ENCODE results near the gene TAS2R40. TPM values are rescaled to one million over a fixed set of nuclear protein-coding genes. Genes with fewer than 3 reads are reported as not detected.

Gene TAS2R40
- total RNA-seq, 2 donors from 2014 or later, result not detected

- ATAC-seq (no peak), DNase-seq (no peak)
- H3K27ac ChIP-seq, result no peak overlapping the region
- H3K27me3 ChIP-seq, result no peaks in the 10 kb centered on the region
- no peaks in the 10 kb centered on the region for H3K9me3 ChIP-seq
- H3K36me3 ChIP-seq (replicated peaks in 1 of 2; ENCODE audit: insufficient read depth in 1 of 2, low read depth in 2 of 2), result no peaks in the 10 kb centered on the region
- H3K4me1 ChIP-seq, result no peaks in the 10 kb centered on the region
- no peak overlapping the region for H3K4me3 ChIP-seq
- intact Hi-C loops (cut with DNase I), result no loop called here
- 78 to 94% methylated on average over 1 of the region's 1 CpG for WGBS, 2 donors
- no peak for TF ChIP-seq CTCF (IDR thresholded peaks at IDR 0.05)
Measured at GRCh38 chr7:143250822-143251221, 29.0 kb downstream of the TAS2R40 start.

- 73 to 92% methylated on average over 2 of the region's 2 CpGs for WGBS, 2 donors
- DNase-seq (no peak), ATAC-seq (no peak)
- no peaks in the 10 kb centered on the region for H3K4me1 ChIP-seq
- H3K4me3 ChIP-seq, result no peak overlapping the region
- H3K27ac ChIP-seq, result no peak overlapping the region
- no peaks in the 10 kb centered on the region for H3K27me3 ChIP-seq
- TF ChIP-seq POLR2A (IDR thresholded peaks at IDR 0.05), result no peak
- no peak for TF ChIP-seq CTCF (IDR thresholded peaks at IDR 0.05)
- intact Hi-C loops (cut with DNase I), result no loop called here
- no peaks in the 10 kb centered on the region for H3K36me3 ChIP-seq (replicated peaks in 1 of 2; ENCODE audit: insufficient read depth in 1 of 2, low read depth in 2 of 2)
- no peaks in the 10 kb centered on the region for H3K9me3 ChIP-seq
Measured at GRCh38 chr7:143252006-143252405, 30.2 kb downstream of the TAS2R40 start.

GRCh38 chr7:143255564-143255963 is 33.7 kb downstream of the TAS2R40 start:
- DNase-seq (no peak), ATAC-seq (no peak)
- no peak for TF ChIP-seq CTCF (IDR thresholded peaks at IDR 0.05)
- TF ChIP-seq POLR2A (IDR thresholded peaks at IDR 0.05), result no peak
- Histone ChIP-seq H3K27me3 (no peaks in the 10 kb centered on the region), H3K4me1 (peaks cover 20% of the 10 kb centered on the region), H3K27ac (no peak overlapping the region), H3K9me3 (no peaks in the 10 kb centered on the region), H3K36me3 (replicated peaks in 1 of 2; ENCODE audit: insufficient read depth in 1 of 2, low read depth in 2 of 2) (no peaks in the 10 kb centered on the region), H3K4me3 (no peak overlapping the region)
- intact Hi-C loops (cut with DNase I), result no loop called here
- WGBS, 2 donors, result 71 to 88% methylated on average over 3 of the region's 3 CpGs

- intact Hi-C loops (cut with DNase I), result no loop called here
- no peak overlapping the region for H3K27ac ChIP-seq
- H3K4me1 ChIP-seq, result peaks cover 20% of the 10 kb centered on the region
- WGBS, 2 donors, result 85 to 87% methylated on average over 3 of the region's 3 CpGs
- H3K4me3 ChIP-seq, result no peak overlapping the region
- H3K9me3 ChIP-seq, result no peaks in the 10 kb centered on the region
- ATAC-seq (no peak), DNase-seq (no peak)
- TF ChIP-seq POLR2A (IDR thresholded peaks at IDR 0.05) (no peak), CTCF (IDR thresholded peaks at IDR 0.05) (no peak)
- no peaks in the 10 kb centered on the region for H3K27me3 ChIP-seq
- H3K36me3 ChIP-seq (replicated peaks in 1 of 2; ENCODE audit: insufficient read depth in 1 of 2, low read depth in 2 of 2), result no peaks in the 10 kb centered on the region
Measured at GRCh38 chr7:143256325-143256724, 34.5 kb downstream of the TAS2R40 start.

GRCh38 chr7:143256932-143257331 is 35.1 kb downstream of the TAS2R40 start:
- no peaks in the 10 kb centered on the region for H3K36me3 ChIP-seq (replicated peaks in 1 of 2; ENCODE audit: insufficient read depth in 1 of 2, low read depth in 2 of 2)
- H3K9me3 ChIP-seq, result no peaks in the 10 kb centered on the region
- no peaks in the 10 kb centered on the region for H3K27me3 ChIP-seq
- intact Hi-C loops (cut with DNase I), result no loop called here
- DNase-seq (no peak), ATAC-seq (no peak)
- no peak overlapping the region for H3K27ac ChIP-seq
- TF ChIP-seq POLR2A (IDR thresholded peaks at IDR 0.05) (no peak), CTCF (IDR thresholded peaks at IDR 0.05) (no peak)
- peaks cover 20% of the 10 kb centered on the region for H3K4me1 ChIP-seq
- 73 to 79% methylated on average over 4 of the region's 4 CpGs for WGBS, 2 donors
- H3K4me3 ChIP-seq, result no peak overlapping the region

Measured in body of pancreas (tissue), 4 donors.